ENCODE measurements around the gene COL13A1.

DNA sequence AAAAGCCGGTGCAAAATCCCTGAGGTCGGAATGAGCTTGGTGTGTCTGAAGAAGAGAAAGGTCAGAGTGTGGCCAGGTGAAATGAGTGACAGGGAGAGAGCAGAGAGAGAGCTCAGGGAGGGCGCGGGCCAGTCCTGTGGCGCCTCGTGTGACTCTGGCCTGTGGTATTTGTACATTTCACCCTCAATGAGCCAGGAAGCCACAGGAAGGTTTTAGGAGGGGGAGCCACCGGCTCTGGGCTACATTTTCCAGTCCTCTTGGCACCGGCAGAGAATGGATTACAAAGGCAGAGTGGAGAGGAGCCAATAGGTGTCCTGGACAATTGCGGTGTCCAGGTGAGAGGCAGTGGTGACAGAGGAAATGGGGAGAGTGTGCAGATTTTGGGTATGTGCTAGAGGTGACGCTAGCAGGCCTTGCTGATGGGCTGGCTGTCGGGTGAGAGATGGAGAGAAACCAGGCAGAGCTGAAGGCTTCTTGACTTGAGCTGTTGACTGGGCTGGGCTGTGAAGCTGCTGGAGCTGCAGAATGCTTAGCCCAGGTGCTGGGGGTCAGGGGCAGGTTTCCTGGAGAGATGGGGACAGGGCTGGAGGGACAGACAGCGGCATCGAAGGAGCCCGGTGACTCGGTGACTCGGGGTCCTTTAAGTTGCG lies 38.1 kb downstream of the COL13A1 start:
- TF ChIP-seq, protein P1, sequence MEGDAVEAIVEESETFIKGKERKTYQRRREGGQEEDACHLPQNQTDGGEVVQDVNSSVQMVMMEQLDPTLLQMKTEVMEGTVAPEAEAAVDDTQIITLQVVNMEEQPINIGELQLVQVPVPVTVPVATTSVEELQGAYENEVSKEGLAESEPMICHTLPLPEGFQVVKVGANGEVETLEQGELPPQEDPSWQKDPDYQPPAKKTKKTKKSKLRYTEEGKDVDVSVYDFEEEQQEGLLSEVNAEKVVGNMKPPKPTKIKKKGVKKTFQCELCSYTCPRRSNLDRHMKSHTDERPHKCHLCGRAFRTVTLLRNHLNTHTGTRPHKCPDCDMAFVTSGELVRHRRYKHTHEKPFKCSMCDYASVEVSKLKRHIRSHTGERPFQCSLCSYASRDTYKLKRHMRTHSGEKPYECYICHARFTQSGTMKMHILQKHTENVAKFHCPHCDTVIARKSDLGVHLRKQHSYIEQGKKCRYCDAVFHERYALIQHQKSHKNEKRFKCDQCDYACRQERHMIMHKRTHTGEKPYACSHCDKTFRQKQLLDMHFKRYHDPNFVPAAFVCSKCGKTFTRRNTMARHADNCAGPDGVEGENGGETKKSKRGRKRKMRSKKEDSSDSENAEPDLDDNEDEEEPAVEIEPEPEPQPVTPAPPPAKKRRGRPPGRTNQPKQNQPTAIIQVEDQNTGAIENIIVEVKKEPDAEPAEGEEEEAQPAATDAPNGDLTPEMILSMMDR (IDR thresholded peaks at IDR 0.05): no peak
- no peak for TF ChIP-seq POLR2A (IDR thresholded peaks at IDR 0.05)

Measured in esophagus squamous epithelium (tissue), 4 donors.